ENCODE data around the gene PIGA. TPM values are rescaled to one million over a fixed set of nuclear protein-coding genes. Genes with fewer than 3 reads are reported as not detected.
A peak's percentile ranks its signal among the peaks of the same experiment; 100 is the strongest.
"Not testable (repeated sequence)": the region's sequence is repeated elsewhere in the genome, so short reads cannot be mapped to it uniquely, and the experiment has no call there.

Gene PIGA
- polyA plus RNA-seq, 4 donors = 4.3 to 11.1 (median 5.4) TPM

DNA sequence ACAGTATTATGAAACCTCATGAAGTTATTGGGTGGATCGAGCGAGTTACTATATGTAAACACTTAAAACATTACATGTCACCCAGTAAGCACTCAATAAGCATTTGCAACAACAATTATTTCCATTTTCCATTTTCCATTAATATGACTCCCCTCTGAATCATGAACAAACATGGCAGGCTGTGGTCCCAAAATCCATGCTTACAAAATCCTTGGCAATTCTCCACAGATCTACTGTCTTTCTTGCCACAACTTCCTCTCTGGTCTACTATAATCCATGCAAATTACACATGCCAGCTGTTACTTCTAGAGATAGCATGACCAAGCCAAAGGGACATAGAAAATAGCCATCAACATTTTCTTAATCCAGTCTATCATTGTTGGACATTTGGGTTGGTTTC, 41.9 kb downstream of the PIGA start:
- Histone ChIP-seq H3K9me3 (ENCODE audit: control insufficient read depth in 2 of 2, insufficient read depth in 1 of 2, low read depth in 1 of 2, low read length in 1 of 2) (no peaks in the 10 kb centered on the region), H3K4me3 (ENCODE audit: low read depth in 1 of 3, low read length in 3 of 3) (no peak overlapping the region), H3K27ac (ENCODE audit: low read depth in 1 of 3, low read length in 2 of 3) (no peak overlapping the region), H3K27me3 (ENCODE audit: control insufficient read depth in 3 of 3, insufficient read depth in 3 of 3, low read length in 3 of 3) (no peaks in the 10 kb centered on the region), H3K4me1 (ENCODE audit: control insufficient read depth in 3 of 3, insufficient read depth in 2 of 3, low read depth in 1 of 3, low read length in 2 of 3) (no peaks in the 10 kb centered on the region), H3K36me3 (ENCODE audit: control insufficient read depth in 3 of 3, insufficient read depth in 2 of 3, low read depth in 1 of 3, low read length in 3 of 3) (no peaks in the 10 kb centered on the region)
- WGBS, 3 donors = 78 to 97% (median 93%) methylated on average over 2 of the region's 2 CpGs
- FAIRE-seq (no peak), DNase-seq (no peak)

DNA sequence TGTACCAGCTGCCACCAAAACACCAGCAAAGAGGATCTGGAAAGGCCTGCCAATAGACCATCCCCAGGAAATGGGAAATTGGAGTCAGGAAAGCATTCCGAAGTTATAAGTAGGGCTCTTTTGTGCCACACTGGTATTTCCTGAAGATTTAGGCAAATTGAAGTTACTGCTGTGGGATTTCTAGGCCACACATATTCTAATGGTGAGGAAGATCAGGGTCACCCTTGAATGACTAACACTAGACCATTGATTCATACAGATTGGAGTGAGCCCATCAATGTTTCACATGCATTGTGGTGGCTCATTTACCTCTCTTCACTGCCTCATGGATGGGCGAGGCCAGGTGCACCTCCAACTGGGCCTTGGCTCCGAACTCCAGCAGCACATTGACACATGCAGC, 42.5 kb downstream of the PIGA start:
- H3K9me3 ChIP-seq (ENCODE audit: control insufficient read depth in 2 of 2, insufficient read depth in 1 of 2, low read depth in 1 of 2, low read length in 1 of 2) = no peaks in the 10 kb centered on the region
- H3K27ac ChIP-seq (ENCODE audit: low read depth in 1 of 3, low read length in 2 of 3) = no peak overlapping the region
- no peak overlapping the region for H3K4me3 ChIP-seq (ENCODE audit: low read depth in 1 of 3, low read length in 3 of 3)
- FAIRE-seq = no peak
- no peak for DNase-seq
- H3K36me3 ChIP-seq (ENCODE audit: control insufficient read depth in 3 of 3, insufficient read depth in 2 of 3, low read depth in 1 of 3, low read length in 3 of 3) = no peaks in the 10 kb centered on the region
- H3K4me1 ChIP-seq (ENCODE audit: control insufficient read depth in 3 of 3, insufficient read depth in 2 of 3, low read depth in 1 of 3, low read length in 2 of 3) = no peaks in the 10 kb centered on the region
- WGBS, 3 donors = 84 to 97% (median 88%) methylated on average over 3 of the region's 3 CpGs
- H3K27me3 ChIP-seq (ENCODE audit: control insufficient read depth in 3 of 3, insufficient read depth in 3 of 3, low read length in 3 of 3) = no peaks in the 10 kb centered on the region

DNA sequence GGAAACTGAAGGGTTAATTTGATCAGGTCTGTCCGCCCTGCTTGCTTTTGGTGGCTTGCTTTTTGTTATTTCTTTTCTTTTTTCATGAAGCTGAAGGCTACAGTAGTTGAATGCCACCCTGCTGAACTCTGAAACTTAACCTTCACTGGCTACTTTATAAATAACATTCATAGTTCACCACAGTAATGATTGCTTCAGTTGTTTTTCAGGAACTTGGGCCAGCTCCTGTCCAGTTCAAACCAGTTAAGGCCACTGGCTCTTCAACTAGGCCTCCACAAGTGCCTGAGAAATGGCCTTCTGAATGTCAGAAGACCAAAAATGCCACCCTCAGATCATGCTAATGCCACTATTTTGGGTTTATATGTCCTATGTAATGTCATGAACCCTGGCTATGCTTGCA, 57.7 kb downstream of the PIGA start:
- Histone ChIP-seq H3K4me1 (ENCODE audit: control insufficient read depth in 3 of 3, insufficient read depth in 2 of 3, low read depth in 1 of 3, low read length in 2 of 3) (peaks cover 0 to 2% (median 0%) of the 10 kb centered on the region in 3 donors), H3K36me3 (ENCODE audit: control insufficient read depth in 3 of 3, insufficient read depth in 2 of 3, low read depth in 1 of 3, low read length in 3 of 3) (no peaks in the 10 kb centered on the region), H3K27ac (ENCODE audit: low read depth in 1 of 3, low read length in 2 of 3) (no peak overlapping the region), H3K9me3 (ENCODE audit: control insufficient read depth in 2 of 2, insufficient read depth in 1 of 2, low read depth in 1 of 2, low read length in 1 of 2) (no peaks in the 10 kb centered on the region), H3K4me3 (ENCODE audit: low read depth in 1 of 3, low read length in 3 of 3) (no peak overlapping the region), H3K27me3 (ENCODE audit: control insufficient read depth in 3 of 3, insufficient read depth in 3 of 3, low read length in 3 of 3) (no peaks in the 10 kb centered on the region)
- FAIRE-seq (no peak), DNase-seq (no peak)
- WGBS, 3 donors = 19 to 72% (median 71%) methylated on average over 1 of the region's 1 CpG

DNA sequence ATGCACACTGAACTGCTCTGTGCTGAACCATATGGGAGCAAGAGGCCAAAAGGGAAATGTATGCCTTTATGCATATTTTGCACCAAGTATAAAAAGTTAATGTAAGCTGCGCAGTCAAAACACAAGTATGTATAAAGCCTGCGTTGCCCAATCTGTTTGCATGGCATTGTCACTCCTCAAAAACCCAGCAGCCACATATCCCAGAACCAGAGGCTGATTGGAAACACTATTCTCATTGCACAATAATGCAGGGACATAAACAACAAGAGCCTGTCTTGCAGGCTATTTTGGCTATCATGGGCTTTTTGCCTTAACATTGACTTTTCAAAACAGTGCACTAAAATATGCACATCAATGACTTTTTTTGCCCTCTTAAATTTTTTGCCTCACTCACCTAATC, 60.4 kb downstream of the PIGA start:
- 92 to 94% (median 92%) methylated on average over 2 of the region's 2 CpGs for WGBS, 3 donors

DNA sequence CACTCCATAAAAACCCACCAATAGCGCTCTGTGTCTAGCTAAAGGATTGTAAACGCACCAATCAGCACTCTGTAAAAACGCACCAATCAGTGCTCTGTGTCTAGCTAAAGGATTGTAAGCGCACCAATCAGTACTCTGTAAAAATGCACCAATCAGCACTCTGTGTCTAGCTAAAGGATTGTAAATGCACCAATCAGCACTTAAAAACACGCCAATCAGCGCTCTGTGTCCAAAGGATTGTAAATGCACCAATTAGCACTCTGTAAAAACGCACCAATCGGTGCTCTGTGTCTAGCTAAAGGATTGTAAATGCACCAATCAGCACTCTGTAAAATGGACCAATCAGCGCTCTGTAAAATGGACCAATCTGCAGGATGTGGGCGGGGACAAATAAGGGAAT, 62.0 kb downstream of the PIGA start:
- WGBS, 3 donors = 90 to 96% (median 94%) methylated on average over 10 of the region's 10 CpGs
- not testable (repeated sequence) for H3K9me3 ChIP-seq (ENCODE audit: control insufficient read depth in 2 of 2, insufficient read depth in 1 of 2, low read depth in 1 of 2, low read length in 1 of 2); H3K36me3 ChIP-seq (ENCODE audit: control insufficient read depth in 3 of 3, insufficient read depth in 2 of 3, low read depth in 1 of 3, low read length in 3 of 3); H3K4me1 ChIP-seq (ENCODE audit: control insufficient read depth in 3 of 3, insufficient read depth in 2 of 3, low read depth in 1 of 3, low read length in 2 of 3); DNase-seq; FAIRE-seq; H3K4me3 ChIP-seq (ENCODE audit: low read depth in 1 of 3, low read length in 3 of 3); H3K27ac ChIP-seq (ENCODE audit: low read depth in 1 of 3, low read length in 2 of 3); H3K27me3 ChIP-seq (ENCODE audit: control insufficient read depth in 3 of 3, insufficient read depth in 3 of 3, low read length in 3 of 3)

More for the DNA sequence above, 60.4 kb downstream of the PIGA start:
- no peaks in the 10 kb centered on the region for H3K27me3 ChIP-seq (ENCODE audit: control insufficient read depth in 3 of 3, insufficient read depth in 3 of 3, low read length in 3 of 3)
- no peaks in the 10 kb centered on the region for H3K9me3 ChIP-seq (ENCODE audit: control insufficient read depth in 2 of 2, insufficient read depth in 1 of 2, low read depth in 1 of 2, low read length in 1 of 2)
- FAIRE-seq (no peak), DNase-seq (no peak)
- no peak overlapping the region for H3K4me3 ChIP-seq (ENCODE audit: low read depth in 1 of 3, low read length in 3 of 3)
- H3K4me1 ChIP-seq (ENCODE audit: control insufficient read depth in 3 of 3, insufficient read depth in 2 of 3, low read depth in 1 of 3, low read length in 2 of 3) = peaks cover 0 to 7% (median 0%) of the 10 kb centered on the region in 3 donors
- H3K27ac ChIP-seq (ENCODE audit: low read depth in 1 of 3, low read length in 2 of 3) = no peak overlapping the region
- no peaks in the 10 kb centered on the region for H3K36me3 ChIP-seq (ENCODE audit: control insufficient read depth in 3 of 3, insufficient read depth in 2 of 3, low read depth in 1 of 3, low read length in 3 of 3)

DNA sequence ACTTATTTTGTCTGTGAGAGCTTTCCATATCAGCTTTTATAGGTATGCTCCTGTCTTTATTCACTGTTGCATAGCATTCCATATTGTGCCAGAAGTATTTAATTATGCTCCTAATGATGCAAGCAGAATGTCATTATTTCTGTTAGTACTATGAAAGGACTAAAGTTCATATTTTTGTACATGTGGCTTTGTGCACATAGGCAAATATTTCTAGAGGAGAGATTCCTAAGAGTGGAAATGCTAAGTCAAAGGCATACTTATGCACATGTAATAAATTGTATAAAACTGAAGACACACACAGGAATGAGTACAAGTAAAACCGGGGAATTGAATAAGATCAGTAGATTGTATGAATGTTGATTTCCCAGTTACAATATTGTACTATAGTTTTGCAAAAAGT, 63.6 kb downstream of the PIGA start:
- Histone ChIP-seq H3K4me1 (ENCODE audit: control insufficient read depth in 3 of 3, insufficient read depth in 2 of 3, low read depth in 1 of 3, low read length in 2 of 3) (peaks cover 0 to 7% (median 0%) of the 10 kb centered on the region in 3 donors), H3K27me3 (ENCODE audit: control insufficient read depth in 3 of 3, insufficient read depth in 3 of 3, low read length in 3 of 3) (no peaks in the 10 kb centered on the region), H3K36me3 (ENCODE audit: control insufficient read depth in 3 of 3, insufficient read depth in 2 of 3, low read depth in 1 of 3, low read length in 3 of 3) (no peaks in the 10 kb centered on the region), H3K27ac (ENCODE audit: low read depth in 1 of 3, low read length in 2 of 3) (no peak overlapping the region), H3K9me3 (ENCODE audit: control insufficient read depth in 2 of 2, insufficient read depth in 1 of 2, low read depth in 1 of 2, low read length in 1 of 2) (no peaks in the 10 kb centered on the region), H3K4me3 (ENCODE audit: low read depth in 1 of 3, low read length in 3 of 3) (no peak overlapping the region)
- FAIRE-seq (no peak), DNase-seq (no peak)
- WGBS, 3 donors = 40 to 90% (median 74%) methylated on average over 1 of the region's 1 CpG

DNA sequence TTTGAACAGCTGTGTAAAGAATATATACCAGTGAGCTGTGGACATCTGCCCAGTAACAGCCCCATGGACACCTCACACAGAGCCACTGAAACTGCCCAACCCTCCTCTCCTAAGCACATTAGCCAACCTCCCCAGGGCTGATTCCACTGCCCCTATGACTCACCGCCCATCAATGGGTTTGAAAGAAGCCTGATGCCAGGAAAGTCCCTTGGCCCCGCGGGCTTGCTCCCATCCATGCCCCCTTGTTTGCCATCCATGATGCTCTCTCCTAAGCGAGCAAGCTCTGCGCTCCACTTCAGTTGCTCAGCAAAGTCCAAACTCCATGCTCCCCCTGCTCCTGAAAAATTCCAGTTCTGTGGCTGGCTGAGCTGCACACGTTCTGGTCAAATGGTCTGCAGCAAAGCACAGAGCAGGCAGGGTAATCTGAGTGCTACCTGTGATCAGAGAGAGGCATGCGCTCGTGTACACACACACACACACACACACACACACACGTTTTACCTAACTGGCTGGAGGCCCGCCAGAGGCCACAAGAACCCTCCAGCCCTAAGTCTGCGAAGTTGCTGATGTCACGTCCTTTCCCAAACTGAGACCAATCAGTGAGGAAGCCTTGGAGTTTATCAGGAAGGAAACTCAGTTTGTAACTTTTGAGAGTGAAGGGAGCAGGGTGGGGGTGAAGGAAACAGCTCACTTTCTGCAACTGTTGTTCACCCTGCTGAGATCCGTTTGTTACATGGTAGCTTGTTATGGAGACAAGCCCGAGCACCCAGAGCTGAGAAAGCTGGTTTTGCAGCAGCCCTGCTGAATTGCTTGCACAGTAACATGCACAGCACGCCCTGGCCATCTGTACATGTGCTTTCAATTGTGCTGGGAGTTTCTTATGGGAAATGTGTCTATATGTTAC, 65.5 kb downstream of the PIGA start, which contains the start of gene ASB9:
TSS of gene ASB9 (minus strand) at position 466 of the 904 bp plus-strand sequence. CDS start at position 257, 209 bp downstream.
- H3K27ac ChIP-seq (ENCODE audit: low read depth in 1 of 3, low read length in 2 of 3) = peak within 1 kb of the TSS in 2 of 3 donors; percentile 48 to 65
- DNase-seq (peak; percentile 40 to 58), FAIRE-seq (no peak)
- no peaks in the 10 kb centered on the region for H3K36me3 ChIP-seq (ENCODE audit: control insufficient read depth in 3 of 3, insufficient read depth in 2 of 3, low read depth in 1 of 3, low read length in 3 of 3)
- H3K4me1 ChIP-seq (ENCODE audit: control insufficient read depth in 3 of 3, insufficient read depth in 2 of 3, low read depth in 1 of 3, low read length in 2 of 3) = peaks cover 0 to 7% (median 0%) of the 10 kb centered on the region in 3 donors
- WGBS, 3 donors = 15 to 31% (median 18%) methylated on average over 15 of the region's 15 CpGs
- H3K4me3 ChIP-seq (ENCODE audit: low read depth in 1 of 3, low read length in 3 of 3) = peak within 1 kb of the TSS in 1 of 3 donors; percentile 15
- H3K27me3 ChIP-seq (ENCODE audit: control insufficient read depth in 3 of 3, insufficient read depth in 3 of 3, low read length in 3 of 3) = no peaks in the 10 kb centered on the region
- no peaks in the 10 kb centered on the region for H3K9me3 ChIP-seq (ENCODE audit: control insufficient read depth in 2 of 2, insufficient read depth in 1 of 2, low read depth in 1 of 2, low read length in 1 of 2)

Data from small intestine (tissue), 7 donors.